KMS-11 (cell line): ENCODE data around the gene ENG.

Source experiments
- H2AFZ ChIP-seq: fragments of 200-600 bp; sonication (generic); 2 replicates; pipeline ENCODE4 v1.6.1; 2016; ENCODE audit warnings: antibody characterized with exemption, mixed run types, low read depth
- H3K27ac ChIP-seq: fragments of 200-600 bp; sonication (generic); 2 replicates; pipeline ENCODE4 v1.6.1; 2016; ENCODE audit warnings: mild to moderate bottlenecking, mixed run types
- H3K27me3 ChIP-seq: fragments of 200-600 bp; sonication (generic); 2 replicates; pipeline ENCODE4 v1.6.1; 2017; ENCODE audit warnings: mild to moderate bottlenecking, low read depth, mixed run types, moderate library complexity; ENCODE audit not compliant: insufficient read depth
- H3K36me3 ChIP-seq: fragments of 200-600 bp; sonication (generic); 2 replicates; pipeline ENCODE4 v1.6.1; 2017; ENCODE audit warnings: mild to moderate bottlenecking, mixed run types; ENCODE audit not compliant: insufficient read depth
- H3K4me1 ChIP-seq: fragments of 200-600 bp; sonication (generic); 2 replicates; pipeline ENCODE4 v1.6.1; 2016; ENCODE audit warnings: mild to moderate bottlenecking, low read depth, mixed run types; ENCODE audit not compliant: poor library complexity, severe bottlenecking
- H3K4me2 ChIP-seq: fragments of 200-600 bp; sonication (generic); 2 replicates; pipeline ENCODE4 v1.7.0; 2016; ENCODE audit warnings: mild to moderate bottlenecking, mixed run types
- H3K4me3 ChIP-seq: fragments of 200-600 bp; sonication (generic); IDR thresholded peaks from 2 replicates; pipeline ENCODE4 v1.6.1; 2017; ENCODE audit warnings: low read depth, low read length, mixed read lengths; ENCODE audit not compliant: insufficient read depth
- H3K79me2 ChIP-seq: fragments of 200-600 bp; sonication (generic); 2 replicates; pipeline ENCODE4 v1.6.1; 2016; ENCODE audit warnings: low read depth, mixed run types; ENCODE audit not compliant: insufficient read depth
- H3K9ac ChIP-seq: fragments of 200-600 bp; sonication (generic); 2 replicates; pipeline ENCODE4 v1.6.1; 2016; ENCODE audit warnings: mild to moderate bottlenecking, mixed run types
- H4K20me1 ChIP-seq: fragments of 200-600 bp; sonication (generic); 2 replicates; pipeline ENCODE4 v1.6.1; 2016; ENCODE audit warnings: mild to moderate bottlenecking, mixed run types; ENCODE audit not compliant: insufficient read depth
- CTCF ChIP-seq: fragments of 200-600 bp; sonication (generic); conservative IDR thresholded peaks from 2 replicates; pipeline ENCODE4 v1.6.1; 2017; ENCODE audit warnings: low read depth, mild to moderate bottlenecking, antibody characterized with exemption, low read length, moderate library complexity, mixed read lengths

The ENG gene

GRCh38 chr9:127792417-127793031 lies 61.9 kb downstream of the ENG start:
- Histone ChIP-seq H4K20me1 (peaks cover 7% of the 10 kb centered on the region; the same call in 1 of the 2 replicates), H3K27ac (no peak overlapping the region), H3K4me2 (no peak overlapping the region)

GRCh38 chr9:127791085-127791484 lies 63.4 kb downstream of the ENG start:
- no peak for TF ChIP-seq CTCF
- peaks cover 15% of the 10 kb centered on the region; the same call in 1 of the 2 replicates for H4K20me1 ChIP-seq
- H3K27ac ChIP-seq: no peak overlapping the region
- H3K79me2 ChIP-seq: peaks cover 45% of the 10 kb centered on the region
- peaks cover 44% of the 10 kb centered on the region for H3K4me1 ChIP-seq
- H3K36me3 ChIP-seq: peaks cover 37% of the 10 kb centered on the region; the same call in 1 of the 2 replicates
- no peaks in the 10 kb centered on the region for H3K27me3 ChIP-seq
- H3K9ac ChIP-seq: no peak overlapping the region
- no peak overlapping the region for H3K4me3 ChIP-seq
- no peak overlapping the region for H3K4me2 ChIP-seq
- H2AFZ ChIP-seq: no peak overlapping the region

More at GRCh38 chr9:127792417-127793031, 61.9 kb downstream of the ENG start:
- Histone ChIP-seq H3K4me1 (peaks cover 53% of the 10 kb centered on the region), H3K36me3 (peaks cover 34% of the 10 kb centered on the region; the same call in 1 of the 2 replicates), H3K79me2 (peaks cover 33% of the 10 kb centered on the region), H3K9ac (no peak overlapping the region), H2AFZ (no peak overlapping the region), H3K4me3 (no peak overlapping the region), H3K27me3 (no peaks in the 10 kb centered on the region)
- TF ChIP-seq CTCF: no peak

GRCh38 chr9:127790094-127790855 lies 64.2 kb downstream of the ENG start:
- Histone ChIP-seq H3K4me1 (peaks cover 36% of the 10 kb centered on the region), H3K4me3 (no peak overlapping the region), H3K4me2 (no peak overlapping the region), H3K9ac (no peak overlapping the region), H3K27me3 (no peaks in the 10 kb centered on the region), H3K36me3 (peaks cover 37% of the 10 kb centered on the region; the same call in 1 of the 2 replicates), H3K27ac (no peak overlapping the region), H3K79me2 (peaks cover 45% of the 10 kb centered on the region), H4K20me1 (peaks cover 15% of the 10 kb centered on the region; the same call in 1 of the 2 replicates), H2AFZ (no peak overlapping the region)
- no peak for TF ChIP-seq CTCF

- Histone ChIP-seq H2AFZ (no peak overlapping the region), H3K4me3 (no peak overlapping the region), H3K27ac (no peak overlapping the region), H3K36me3 (peaks cover 37% of the 10 kb centered on the region; the same call in 1 of the 2 replicates), H3K4me2 (no peak overlapping the region), H4K20me1 (peaks cover 15% of the 10 kb centered on the region; the same call in 1 of the 2 replicates), H3K9ac (no peak overlapping the region), H3K4me1 (peaks cover 33% of the 10 kb centered on the region), H3K79me2 (peaks cover 45% of the 10 kb centered on the region), H3K27me3 (no peaks in the 10 kb centered on the region)
- no peak for TF ChIP-seq CTCF
Measured at GRCh38 chr9:127789179-127789578, 65.3 kb downstream of the ENG start.
